HepG2 (cell line): ENCODE results near the gene AKIRIN1. TPM values are rescaled to one million over a fixed set of nuclear protein-coding genes. Genes with fewer than 3 reads are reported as not detected.

Experiments
- BCL6 ChIP-seq: IDR thresholded peaks from 2 replicates; pipeline ENCODE4 v1.6.1; 2016; ENCODE audit warnings: missing genetic modification reagents, missing compliant biosample characterization
- FOXK2 ChIP-seq: fragments of 450-650 bp; IDR thresholded peaks from 2 replicates; pipeline ENCODE4 v1.6.1; 2016
- GTF3A ChIP-seq: sonication (generic); formaldehyde crosslinking; conservative IDR thresholded peaks from 2 replicates; pipeline ENCODE4 v1.4.0; 2020; ENCODE audit warnings: mild to moderate bottlenecking, missing genetic modification reagents
- IRX3 ChIP-seq: sonication (generic); formaldehyde crosslinking; IDR thresholded peaks from 2 replicates; pipeline ENCODE4 v1.8.1; 2023; ENCODE audit warnings: mild to moderate bottlenecking, low read depth, missing genetic modification reagents, borderline replicate concordance
- MZF1 ChIP-seq: sonication (generic); formaldehyde crosslinking; IDR thresholded peaks from 2 replicates; pipeline ENCODE4 v1.8.1; 2023; ENCODE audit warnings: mild to moderate bottlenecking, missing genetic modification reagents, borderline replicate concordance
- NCOR1 ChIP-seq: fragments of 200-600 bp; sonication (generic); IDR thresholded peaks from 2 replicates; pipeline ENCODE4 v1.7.0; 2017; ENCODE audit warnings: antibody characterized with exemption, low read length, borderline replicate concordance
- NFKB2 ChIP-seq: sonication (generic); formaldehyde crosslinking; IDR thresholded peaks from 2 replicates; pipeline ENCODE4 v1.4.0; 2020; ENCODE audit warnings: missing genetic modification reagents, borderline replicate concordance
- NKX3-1 ChIP-seq: sonication (generic); formaldehyde crosslinking; IDR thresholded peaks from 2 replicates; pipeline ENCODE4 v1.5.0; 2020; ENCODE audit warnings: missing genetic modification reagents
- RXRB ChIP-seq: IDR thresholded peaks from 2 replicates; pipeline ENCODE4 v1.6.1; 2016; ENCODE audit warnings: borderline replicate concordance, missing genetic modification reagents, missing compliant biosample characterization
- SIX4 ChIP-seq: sonication (generic); formaldehyde crosslinking; IDR thresholded peaks from 2 replicates; pipeline ENCODE4 v1.4.0; 2020; ENCODE audit warnings: missing genetic modification reagents
- SSRP1 ChIP-seq: IDR thresholded peaks from 2 replicates; pipeline ENCODE4 v1.6.1; 2016; ENCODE audit warnings: control low read depth
- TBP ChIP-seq: sonication (generic); formaldehyde crosslinking; IDR thresholded peaks from 2 replicates; pipeline ENCODE4 v1.5.0; 2020; ENCODE audit warnings: missing genetic modification reagents
- ZFAT ChIP-seq: sonication (generic); formaldehyde crosslinking; conservative IDR thresholded peaks from 2 replicates; pipeline ENCODE4 v1.8.1; 2023; ENCODE audit warnings: missing genetic modification reagents, inconsistent platforms
- ZNF7 ChIP-seq: IDR thresholded peaks from 2 replicates; pipeline ENCODE4 v1.6.1; 2016; ENCODE audit warnings: missing biosample characterization, missing genetic modification reagents
- ZNF780A ChIP-seq: sonication (generic); formaldehyde crosslinking; IDR thresholded peaks from 2 replicates; pipeline ENCODE4 v1.8.0; 2022; ENCODE audit warnings: mild to moderate bottlenecking, missing genetic modification reagents, moderate library complexity
- ZNF839 ChIP-seq: sonication (generic); formaldehyde crosslinking; IDR thresholded peaks from 2 replicates; pipeline ENCODE4 v1.4.0; 2020; ENCODE audit warnings: missing genetic modification reagents, mild to moderate bottlenecking, borderline replicate concordance
- ZNF879 ChIP-seq: sonication (generic); formaldehyde crosslinking; IDR thresholded peaks from 2 replicates; pipeline ENCODE4 v1.8.1; 2023; ENCODE audit warnings: missing genetic modification reagents
- polyA plus RNA-seq, 8 experiments: library from polyadenylated mRNA; depleted of rRNA in 3 of 8; stranded (reverse) in 7 of 8; unstranded in 1 of 8; fragments of >200 nt; fragmentation: Illumina TruSeq in 4 of 8; extraction: Trizol in 4 of 8; gene quantifications; 2 replicates each; pipeline versions ENCODE4 v1.2.1 to v1.2.3, GENCODE V29; 2011 to 2016; ENCODE audit warnings: low read depth in 4 of 8, missing spikeins in 1 of 8, mixed read lengths in 1 of 8; ENCODE audit not compliant: insufficient read depth in 1 of 8
- total RNA-seq, 5 experiments: library from RNA; depleted of rRNA; stranded (reverse); fragments of >200 nt; fragmentation: Illumina TruSeq; extraction: Trizol; gene quantifications; 2 replicates each; pipeline ENCODE4 v1.2.3, GENCODE V29; 2016; ENCODE audit warnings: low read depth in 1 of 5
- TF ChIP-seq, protein P1 (sequence below): sonication (generic); formaldehyde crosslinking; IDR thresholded peaks from 2 replicates; pipeline ENCODE4 v1.9.0; 2021; ENCODE audit warnings: missing genetic modification reagents, mild to moderate bottlenecking, borderline replicate concordance
- TF ChIP-seq, protein P2 (sequence below): sonication (generic); IDR thresholded peaks from 2 replicates; pipeline ENCODE4 v1.6.1; 2016; ENCODE audit warnings: low read depth, borderline replicate concordance
- TF ChIP-seq, protein P3 (sequence below): sonication (generic); formaldehyde crosslinking; IDR thresholded peaks from 2 replicates; pipeline ENCODE4 v1.5.1; 2020; ENCODE audit warnings: mild to moderate bottlenecking, missing genetic modification reagents
- TF ChIP-seq, protein P4 (sequence below): sonication (generic); formaldehyde crosslinking; IDR thresholded peaks from 2 replicates; pipeline ENCODE4 v1.4.0; 2020; ENCODE audit warnings: missing genetic modification reagents
- TF ChIP-seq, protein P5 (sequence below): sonication (generic); formaldehyde crosslinking; IDR thresholded peaks from 2 replicates; pipeline ENCODE4 v1.4.0; 2020; ENCODE audit warnings: missing genetic modification reagents

AKIRIN1 gene
- total and polyA plus RNA-seq, 2 of the 13 experiments (the other 11 are each of a cell fraction or from before 2014, with no cell fraction given): 123 to 157 TPM

DNA sequence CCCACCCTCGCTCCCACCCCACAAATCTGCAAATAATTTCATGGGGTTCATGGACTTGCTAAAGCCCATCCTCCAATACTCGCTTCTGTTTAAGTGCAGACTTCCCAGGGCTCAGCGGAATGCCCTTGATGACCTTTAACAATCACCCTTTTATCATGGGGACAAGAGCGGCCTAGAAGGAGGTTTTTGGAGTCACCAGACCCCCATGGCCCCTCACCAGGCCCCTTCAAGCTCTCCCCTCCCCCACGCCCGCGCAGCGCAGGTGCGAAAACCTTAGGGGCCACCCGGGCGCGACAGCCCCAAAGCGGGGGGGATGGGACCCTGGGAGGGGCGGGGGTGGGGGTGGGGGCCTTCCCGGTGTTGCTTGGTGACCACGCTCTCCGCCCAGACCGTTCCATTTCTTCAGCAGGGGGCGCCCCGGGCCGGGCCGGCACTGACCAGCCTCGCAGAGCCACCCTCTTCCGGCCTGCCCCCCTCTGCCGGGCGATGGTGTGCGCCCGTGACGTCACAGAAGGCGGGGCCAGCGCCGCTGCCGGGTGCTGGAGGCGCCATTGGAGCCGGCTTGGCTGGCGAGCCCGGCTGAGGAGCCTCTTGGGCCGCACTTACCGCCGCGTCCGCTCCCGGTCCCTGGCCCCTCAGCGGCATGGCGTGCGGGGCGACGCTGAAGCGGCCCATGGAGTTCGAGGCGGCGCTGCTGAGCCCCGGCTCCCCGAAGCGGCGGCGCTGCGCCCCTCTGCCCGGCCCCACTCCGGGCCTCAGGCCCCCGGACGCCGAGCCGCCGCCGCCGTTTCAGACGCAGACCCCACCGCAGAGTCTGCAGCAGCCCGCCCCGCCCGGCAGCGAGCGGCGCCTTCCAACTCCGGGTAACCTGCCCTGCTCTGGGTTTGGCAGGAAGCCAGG, at the start of gene AKIRIN1 (continued):
- TF ChIP-seq ZNF879 (no peak), FOXK2 (peak; percentile 96), SIX4 (CRISPR knock-in tag) (peak; percentile 48; the same call in 1 of the 2 replicates), NFKB2 (CRISPR knock-in tag) (peak; percentile 83; the same call in 1 of the 2 replicates), NKX3-1 (CRISPR knock-in tag) (no peak), ZFAT (CRISPR knock-in tag) (no peak), GTF3A (no peak), NCOR1 (no peak; the same call in 1 of the 2 replicates), ZNF7 (CRISPR knock-in tag) (no peak), BCL6 (CRISPR knock-in tag) (0 out of 2 replicates have a peak, but pooled peaks have one; percentile 14), TBP (no peak), MZF1 (no peak), SSRP1 (no peak), ZNF839 (no peak; the same call in 1 of the 2 replicates), RXRB (CRISPR knock-in tag) (0 out of 2 replicates have a peak, but pooled peaks have one; percentile 29), IRX3 (CRISPR knock-in tag) (peak; percentile 17; the same call in 1 of the 2 replicates), ZNF780A (CRISPR knock-in tag) (no peak)
- TF ChIP-seq, protein P1, sequence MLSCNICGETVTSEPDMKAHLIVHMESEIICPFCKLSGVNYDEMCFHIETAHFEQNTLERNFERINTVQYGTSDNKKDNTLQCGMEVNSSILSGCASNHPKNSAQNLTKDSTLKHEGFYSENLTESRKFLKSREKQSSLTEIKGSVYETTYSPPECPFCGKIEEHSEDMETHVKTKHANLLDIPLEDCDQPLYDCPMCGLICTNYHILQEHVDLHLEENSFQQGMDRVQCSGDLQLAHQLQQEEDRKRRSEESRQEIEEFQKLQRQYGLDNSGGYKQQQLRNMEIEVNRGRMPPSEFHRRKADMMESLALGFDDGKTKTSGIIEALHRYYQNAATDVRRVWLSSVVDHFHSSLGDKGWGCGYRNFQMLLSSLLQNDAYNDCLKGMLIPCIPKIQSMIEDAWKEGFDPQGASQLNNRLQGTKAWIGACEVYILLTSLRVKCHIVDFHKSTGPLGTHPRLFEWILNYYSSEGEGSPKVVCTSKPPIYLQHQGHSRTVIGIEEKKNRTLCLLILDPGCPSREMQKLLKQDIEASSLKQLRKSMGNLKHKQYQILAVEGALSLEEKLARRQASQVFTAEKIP (CRISPR knock-in tag): no peak
- TF ChIP-seq, protein P2, sequence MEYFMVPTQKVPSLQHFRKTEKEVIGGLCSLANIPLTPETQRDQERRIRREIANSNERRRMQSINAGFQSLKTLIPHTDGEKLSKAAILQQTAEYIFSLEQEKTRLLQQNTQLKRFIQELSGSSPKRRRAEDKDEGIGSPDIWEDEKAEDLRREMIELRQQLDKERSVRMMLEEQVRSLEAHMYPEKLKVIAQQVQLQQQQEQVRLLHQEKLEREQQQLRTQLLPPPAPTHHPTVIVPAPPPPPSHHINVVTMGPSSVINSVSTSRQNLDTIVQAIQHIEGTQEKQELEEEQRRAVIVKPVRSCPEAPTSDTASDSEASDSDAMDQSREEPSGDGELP: peak; percentile 28; the same call in 1 of the 2 replicates
- TF ChIP-seq, protein P3, sequence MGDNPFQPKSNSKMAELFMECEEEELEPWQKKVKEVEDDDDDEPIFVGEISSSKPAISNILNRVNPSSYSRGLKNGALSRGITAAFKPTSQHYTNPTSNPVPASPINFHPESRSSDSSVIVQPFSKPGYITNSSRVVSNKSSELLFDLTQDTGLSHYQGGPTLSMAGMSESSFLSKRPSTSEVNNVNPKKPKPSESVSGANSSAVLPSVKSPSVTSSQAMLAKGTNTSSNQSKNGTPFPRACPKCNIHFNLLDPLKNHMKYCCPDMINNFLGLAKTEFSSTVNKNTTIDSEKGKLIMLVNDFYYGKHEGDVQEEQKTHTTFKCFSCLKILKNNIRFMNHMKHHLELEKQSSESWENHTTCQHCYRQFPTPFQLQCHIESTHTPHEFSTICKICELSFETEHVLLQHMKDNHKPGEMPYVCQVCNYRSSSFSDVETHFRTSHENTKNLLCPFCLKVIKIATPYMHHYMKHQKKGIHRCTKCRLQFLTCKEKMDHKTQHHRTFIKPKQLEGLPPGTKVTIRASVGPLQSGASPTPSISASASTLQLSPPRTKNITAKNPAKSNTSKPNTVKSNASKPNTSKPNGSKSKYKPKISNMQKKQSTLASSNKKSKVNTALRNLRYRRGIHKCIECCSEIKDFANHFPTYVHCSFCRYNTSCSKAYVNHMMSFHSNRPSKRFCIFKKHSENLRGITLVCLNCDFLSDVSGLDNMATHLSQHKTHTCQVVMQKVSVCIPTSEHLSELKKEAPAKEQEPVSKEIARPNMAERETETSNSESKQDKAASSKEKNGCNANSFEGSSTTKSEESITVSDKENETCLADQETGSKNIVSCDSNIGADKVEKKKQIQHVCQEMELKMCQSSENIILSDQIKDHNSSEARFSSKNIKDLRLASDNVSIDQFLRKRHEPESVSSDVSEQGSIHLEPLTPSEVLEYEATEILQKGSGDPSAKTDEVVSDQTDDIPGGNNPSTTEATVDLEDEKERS (CRISPR knock-in tag): no peak
- TF ChIP-seq, protein P4, sequence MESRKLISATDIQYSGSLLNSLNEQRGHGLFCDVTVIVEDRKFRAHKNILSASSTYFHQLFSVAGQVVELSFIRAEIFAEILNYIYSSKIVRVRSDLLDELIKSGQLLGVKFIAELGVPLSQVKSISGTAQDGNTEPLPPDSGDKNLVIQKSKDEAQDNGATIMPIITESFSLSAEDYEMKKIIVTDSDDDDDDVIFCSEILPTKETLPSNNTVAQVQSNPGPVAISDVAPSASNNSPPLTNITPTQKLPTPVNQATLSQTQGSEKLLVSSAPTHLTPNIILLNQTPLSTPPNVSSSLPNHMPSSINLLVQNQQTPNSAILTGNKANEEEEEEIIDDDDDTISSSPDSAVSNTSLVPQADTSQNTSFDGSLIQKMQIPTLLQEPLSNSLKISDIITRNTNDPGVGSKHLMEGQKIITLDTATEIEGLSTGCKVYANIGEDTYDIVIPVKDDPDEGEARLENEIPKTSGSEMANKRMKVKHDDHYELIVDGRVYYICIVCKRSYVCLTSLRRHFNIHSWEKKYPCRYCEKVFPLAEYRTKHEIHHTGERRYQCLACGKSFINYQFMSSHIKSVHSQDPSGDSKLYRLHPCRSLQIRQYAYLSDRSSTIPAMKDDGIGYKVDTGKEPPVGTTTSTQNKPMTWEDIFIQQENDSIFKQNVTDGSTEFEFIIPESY (CRISPR knock-in tag): no peak
- TF ChIP-seq, protein P5, sequence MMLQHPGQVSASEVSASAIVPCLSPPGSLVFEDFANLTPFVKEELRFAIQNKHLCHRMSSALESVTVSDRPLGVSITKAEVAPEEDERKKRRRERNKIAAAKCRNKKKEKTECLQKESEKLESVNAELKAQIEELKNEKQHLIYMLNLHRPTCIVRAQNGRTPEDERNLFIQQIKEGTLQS (CRISPR knock-in tag): peak; percentile 68; the same call in 1 of the 2 replicates
